K562 (cell line): Measurements from ENCODE around the gene CYP2B6. TPM values are rescaled to one million over a fixed set of nuclear protein-coding genes. Genes with fewer than 3 reads are reported as not detected.

Experiments used
- ATAC-seq: fragments of 200-7000 bp; cut with Tn5 transposase; 3 replicates; pipeline ENCODE4 v1.9.1; 2020; ENCODE audit warnings: moderate library complexity
- BruUV-seq: library from RNA; stranded (reverse); fragments of 400-500 nt; replicated peaks from 2 replicates; lab custom pipeline; 2021; lab: Mats Ljungman, UMichigan
- CTCF ChIA-PET: fragments of 300-600 bp; formaldehyde crosslinking; extraction: SDS; loops from one replicate; lab custom pipeline; 2021; ENCODE audit warnings: low intra/inter-chr PET ratio; lab: Yijun Ruan, JAX
- POLR2A ChIA-PET: fragments of 300-600, 350-650 bp; sonication (Branson Sonifier 250); formaldehyde crosslinking; extraction: SDS; loops from one replicate; lab custom pipeline; 2021; ENCODE audit warnings: antibody characterized with exemption, inconsistent platforms; lab: Yijun Ruan, JAX
- DNase-seq, 4 experiments: peaks; one replicate each; pipeline versions ENCODE4 v3.0.0 to v3.0.0-alpha.2; 2011 to 2018; ENCODE audit warnings: low spot score in 3 of 4, mixed read lengths in 3 of 4; ENCODE audit errors: extremely low read depth in 1 of 4
- FAIRE-seq: peaks from 2 replicates; lab custom pipeline; 2011; peaks lifted over from hg19 to GRCh38; lab: Jason Lieb, UNC
- H2AFZ ChIP-seq: 2 replicates; pipeline ENCODE4 v1.6.0; 2011; ENCODE audit warnings: low read depth, low read length, control low read depth, inconsistent platforms
- H3K27ac ChIP-seq: fragments of 200-600 bp; 3 replicates; pipeline ENCODE4 v1.8.0; 2011; ENCODE audit warnings: low read depth, mild to moderate bottlenecking, control low read depth, inconsistent platforms, low read length, moderate library complexity, mixed read lengths; ENCODE audit errors: extremely low read depth
- H3K27me3 ChIP-seq, 2 experiments: fragments of 300-600 bp in 1 of 2; 2 replicates in 1 of 2; 3 replicates in 1 of 2; pipeline versions ENCODE4 v1.6.0 to v1.8.0; 2011; ENCODE audit warnings: inconsistent platforms in 2 of 2, low read length in 2 of 2, mild to moderate bottlenecking in 1 of 2, mixed read lengths in 1 of 2, moderate library complexity in 1 of 2; ENCODE audit not compliant: control insufficient read depth in 2 of 2, insufficient read depth in 2 of 2
- H3K36me3 ChIP-seq: fragments of 300-600 bp; 3 replicates; pipeline ENCODE4 v1.8.0; 2011; ENCODE audit warnings: mild to moderate bottlenecking, low read length, inconsistent platforms; ENCODE audit not compliant: control insufficient read depth, insufficient read depth
- H3K4me1 ChIP-seq, 2 experiments: fragments of 200-600 bp in 1 of 2; replicated peaks in 1 of 2; 2 replicates in 1 of 2; 3 replicates in 1 of 2; pipeline versions ENCODE4 v1.5.1 to v1.8.0; 2011; ENCODE audit warnings: inconsistent platforms in 2 of 2, low read length in 2 of 2, mild to moderate bottlenecking in 1 of 2, mixed read lengths in 1 of 2, moderate library complexity in 1 of 2; ENCODE audit not compliant: control insufficient read depth in 2 of 2, insufficient read depth in 2 of 2
- H3K4me2 ChIP-seq: 2 replicates; pipeline ENCODE4 v1.6.1; 2011; ENCODE audit warnings: low read length, control low read depth, inconsistent platforms, mixed read lengths; ENCODE audit not compliant: insufficient read depth
- H3K4me3 ChIP-seq: fragments of 200-600 bp; sonication (generic), shearing (Covaris generic); 2 replicates; pipeline ENCODE4 v1.5.1; 2016; ENCODE audit warnings: control low read depth, inconsistent platforms
- H3K79me2 ChIP-seq: fragments of 200-600 bp; 3 replicates; pipeline ENCODE4 v1.8.0; 2011; ENCODE audit warnings: low read length, inconsistent platforms; ENCODE audit not compliant: control insufficient read depth, insufficient read depth
- H3K9ac ChIP-seq, 2 experiments: 2 replicates each; pipeline versions ENCODE4 v1.6.0 to v1.6.1; 2011; ENCODE audit warnings: low read depth in 2 of 2, low read length in 2 of 2, control low read depth in 1 of 2, inconsistent platforms in 1 of 2, mild to moderate bottlenecking in 1 of 2, mixed read lengths in 1 of 2; ENCODE audit not compliant: insufficient read depth in 1 of 2
- H3K9me1 ChIP-seq: one replicate; pipeline ENCODE4 v1.6.0; 2011; ENCODE audit warnings: inconsistent platforms, mild to moderate bottlenecking, low read length, moderate library complexity; ENCODE audit not compliant: control insufficient read depth, insufficient read depth
- H3K9me3 ChIP-seq: replicated peaks from 2 replicates; pipeline ENCODE4 v1.5.1; 2011; ENCODE audit warnings: low read depth, low read length, inconsistent platforms; ENCODE audit not compliant: control insufficient read depth, insufficient read depth
- H4K20me1 ChIP-seq: replicated peaks from 2 replicates; pipeline ENCODE4 v1.6.1; 2011; ENCODE audit warnings: low read length, inconsistent platforms, mixed read lengths; ENCODE audit not compliant: control insufficient read depth, insufficient read depth
- ARNT ChIP-seq, 2 experiments: fragments of 450-650 bp; IDR thresholded peaks; 2 replicates each; pipeline ENCODE4 v1.6.1; 2016; ENCODE audit warnings: mild to moderate bottlenecking in 1 of 2
- CBX3 ChIP-seq, 2 experiments: IDR thresholded peaks; 1 replicate in 1 of 2; 2 replicates in 1 of 2; pipeline ENCODE4 v1.6.1; 2012; ENCODE audit warnings: inconsistent platforms in 2 of 2, low read length in 2 of 2, borderline replicate concordance in 1 of 2, control low read depth in 1 of 2
- ETV1 ChIP-seq: fragments of 450-650 bp; conservative IDR thresholded peaks from 2 replicates; pipeline ENCODE4 v1.6.1; 2016; ENCODE audit warnings: missing genetic modification characterization, control low read depth, low read depth, missing compliant biosample characterization
- HSF4 ChIP-seq: fragments of 250-450 bp; sonication (Bioruptor Pico); IDR thresholded peaks from 2 replicates; pipeline ENCODE4 v2.1.2; 2022; ENCODE audit warnings: mild to moderate bottlenecking, moderate library complexity, borderline replicate concordance
- ID3 ChIP-seq, 2 experiments: fragments of 250-450 bp in 1 of 2; fragments of 450-650 bp in 1 of 2; sonication (Bioruptor Pico) in 1 of 2; IDR thresholded peaks; 2 replicates each; pipeline versions ENCODE4 v1.6.1 to v1.8.0; 2016 to 2021; ENCODE audit warnings: mild to moderate bottlenecking in 2 of 2, moderate library complexity in 2 of 2, missing compliant biosample characterization in 1 of 2, missing genetic modification characterization in 1 of 2
- SAFB2 ChIP-seq: fragments of 200-400 bp; formaldehyde crosslinking; IDR thresholded peaks from 2 replicates; pipeline ENCODE4 v1.6.1; 2018; ENCODE audit warnings: borderline replicate concordance, low read length, low read depth, moderate library complexity; ENCODE audit not compliant: severe bottlenecking
- SUPT5H ChIP-seq: fragments of 450-650 bp; IDR thresholded peaks from 2 replicates; pipeline ENCODE4 v1.6.1; 2016
- TAF1 ChIP-seq: IDR thresholded peaks from 2 replicates; pipeline ENCODE4 v1.6.1; 2011; ENCODE audit warnings: mild to moderate bottlenecking, low read length, moderate library complexity; ENCODE audit not compliant: insufficient read depth, control insufficient read depth, severe bottlenecking; ENCODE audit errors: extremely low read depth
- TCFL5 ChIP-seq: fragments of 250-450 bp; sonication (Bioruptor Pico); conservative IDR thresholded peaks from 2 replicates; pipeline ENCODE4 v1.6.1; 2021; ENCODE audit warnings: mild to moderate bottlenecking, moderate library complexity, matching md5 sums
- TRIM28 ChIP-seq: fragments of 450-650 bp; IDR thresholded peaks from 2 replicates; pipeline ENCODE4 v1.6.1; 2017
- ZNF174 ChIP-seq: fragments of 250-450 bp; sonication (Bioruptor Pico); IDR thresholded peaks from 2 replicates; pipeline ENCODE4 v1.4.0; 2020; ENCODE audit warnings: mild to moderate bottlenecking
- ZNF347 ChIP-seq: fragments of 450-650 bp; formaldehyde crosslinking; IDR thresholded peaks from 2 replicates; pipeline ENCODE4 v1.4.0; 2020; ENCODE audit warnings: low read depth, mild to moderate bottlenecking, moderate library complexity
- ZNF740 ChIP-seq, 3 experiments: fragments of 200-800 bp in 1 of 3; sonication (Bioruptor generic) in 1 of 3; sonication (generic) in 1 of 3; formaldehyde crosslinking in 1 of 3; IDR thresholded peaks; 2 replicates each; pipeline versions ENCODE4 v1.6.1 to v1.8.0; 2016 to 2022; ENCODE audit warnings: mild to moderate bottlenecking in 2 of 3, missing compliant biosample characterization in 2 of 3, missing genetic modification characterization in 2 of 3, missing genetic modification reagents in 1 of 3
- WGBS: fragments of 100-300 bp; shearing (Covaris generic); methylation state at CpG from one replicate; pipeline ENCODE4 v1.1.6; 2016; ENCODE audit warnings: low coverage, mixed read lengths; ENCODE audit not compliant: insufficient coverage; ENCODE audit errors: missing lambda C conversion rate; 5-methylcytosine and 5-hydroxymethylcytosine counted together
- in situ Hi-C: fragments of 300-500 bp; cut with MboI; formaldehyde crosslinking; loops from 4 replicates; pipeline ENCODE4 v1.15.0; 2018; ENCODE audit warnings: inconsistent platforms, mixed read lengths
- intact Hi-C: fragments of 100-400 bp; cut with micrococcal nuclease; formaldehyde crosslinking; loops from 2 replicates; pipeline ENCODE4 v1.14.2; 2022
- polyA plus RNA-seq, 8 experiments: library from polyadenylated mRNA; depleted of rRNA in 4 of 8; stranded (reverse) in 5 of 8; unstranded in 3 of 8; fragments of >200 nt; fragmentation: Nextera tagmentation in 2 of 8; fragmentation: Illumina TruSeq in 1 of 8; extraction: Ambion mirVana in 2 of 8; extraction: Trizol in 1 of 8; gene quantifications; 2 replicates each; pipeline versions ENCODE4 v1.2.1 to v1.2.3, GENCODE V29; 2011 to 2014; ENCODE audit warnings: inconsistent platforms in 1 of 8, missing spikeins in 1 of 8
- total RNA-seq, 7 experiments: library from RNA; depleted of rRNA in 6 of 7; stranded (reverse); fragments of >200 nt in 6 of 7; fragmentation: Illumina TruSeq in 2 of 7; extraction: Trizol in 2 of 7; gene quantifications; 2 replicates each; pipeline versions ENCODE4 v1.2.1 to v1.2.3, GENCODE V29; 2011 to 2021; ENCODE audit warnings: low replicate concordance in 1 of 7
- TF ChIP-seq, protein P1 (sequence below): fragments of 450-650 bp; IDR thresholded peaks from 2 replicates; pipeline ENCODE4 v1.6.1; 2017; ENCODE audit warnings: antibody characterized with exemption, mild to moderate bottlenecking
- TF ChIP-seq, protein P2 (sequence below): fragments of 450-650 bp; formaldehyde crosslinking; IDR thresholded peaks from 2 replicates; pipeline ENCODE4 v1.4.0; 2020; ENCODE audit warnings: mild to moderate bottlenecking

Gene CYP2B6
- total and polyA plus RNA-seq, 9 of the 15 experiments (the other 6 are each of a cell fraction or from before 2014, with no cell fraction given): 0.04 TPM; not detected in 8

DNA sequence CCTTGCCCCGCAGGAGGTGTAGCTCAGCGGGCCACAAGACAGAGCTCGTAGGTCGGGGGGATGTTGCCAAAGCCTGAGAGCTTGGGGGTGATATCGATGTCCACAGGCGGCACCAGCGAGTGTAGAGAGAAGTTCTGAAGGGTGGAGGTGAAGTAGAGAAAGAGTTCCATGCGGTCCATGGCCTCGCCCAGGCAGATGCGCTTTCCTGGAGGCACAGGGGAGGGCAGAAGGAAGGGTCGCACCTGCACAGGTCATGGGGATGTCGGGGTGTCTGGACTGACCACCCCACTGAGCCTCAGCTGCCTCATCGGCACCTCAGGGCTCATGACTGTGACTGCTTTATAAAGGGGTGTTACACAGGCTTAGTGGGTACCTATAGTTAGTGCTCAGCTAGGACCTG is 59.3 kb downstream of the CYP2B6 start:
- H3K9me1 ChIP-seq: no peaks in the 10 kb centered on the region
- H4K20me1 ChIP-seq: no peaks in the 10 kb centered on the region
- intact Hi-C loops: no loop called here
- POLR2A ChIA-PET: interaction anchor here (0.8 kb wide), 1 partner anchor 10 kb away, joined by 4 read pairs; no protein-coding TSS in a partner anchor
- H3K4me3 ChIP-seq: no peak overlapping the region
- FAIRE-seq (no peak), ATAC-seq (no peak)
- in situ Hi-C loops: no loop called here
- H3K9ac ChIP-seq: no peak overlapping the region
- H3K4me1 ChIP-seq: no peaks in the 10 kb centered on the region
- no peaks in the 10 kb centered on the region for H3K9me3 ChIP-seq
- H3K36me3 ChIP-seq: no peaks in the 10 kb centered on the region
- no peaks in the 10 kb centered on the region for H3K79me2 ChIP-seq
- BruUV-seq: no TSS peak
- H3K27me3 ChIP-seq: peaks cover 0 to 40% of the 10 kb centered on the region in 2 experiments; a peak in 4 of 5 replicates
- no peak overlapping the region for H3K27ac ChIP-seq
- no peak overlapping the region for H3K4me2 ChIP-seq
- TF ChIP-seq CBX3 (IDR thresholded peaks at IDR 0.05; ENCODE audit: borderline replicate concordance in 1 of 2, low read length in 2 of 2) (no peak), ZNF347 (CRISPR knock-in tag) (no peak), ID3 (CRISPR knock-in tag; IDR thresholded peaks at IDR 0.05) (no peak), ID3 (tag; IDR thresholded peaks at IDR 0.05) (no peak), TAF1 (no peak), TCFL5 (CRISPR knock-in tag) (no peak), ZNF740 (CRISPR knock-in tag; IDR thresholded peaks at IDR 0.05) (no peak), ZNF740 (tag; IDR thresholded peaks at IDR 0.05) (no peak), SAFB2 (no peak), ETV1 (tag) (no peak), HSF4 (CRISPR knock-in tag) (no peak), ARNT (IDR thresholded peaks at IDR 0.05) (no peak), ZNF174 (CRISPR knock-in tag) (no peak), SUPT5H (no peak), TRIM28 (no peak)
- TF ChIP-seq, protein P1, sequence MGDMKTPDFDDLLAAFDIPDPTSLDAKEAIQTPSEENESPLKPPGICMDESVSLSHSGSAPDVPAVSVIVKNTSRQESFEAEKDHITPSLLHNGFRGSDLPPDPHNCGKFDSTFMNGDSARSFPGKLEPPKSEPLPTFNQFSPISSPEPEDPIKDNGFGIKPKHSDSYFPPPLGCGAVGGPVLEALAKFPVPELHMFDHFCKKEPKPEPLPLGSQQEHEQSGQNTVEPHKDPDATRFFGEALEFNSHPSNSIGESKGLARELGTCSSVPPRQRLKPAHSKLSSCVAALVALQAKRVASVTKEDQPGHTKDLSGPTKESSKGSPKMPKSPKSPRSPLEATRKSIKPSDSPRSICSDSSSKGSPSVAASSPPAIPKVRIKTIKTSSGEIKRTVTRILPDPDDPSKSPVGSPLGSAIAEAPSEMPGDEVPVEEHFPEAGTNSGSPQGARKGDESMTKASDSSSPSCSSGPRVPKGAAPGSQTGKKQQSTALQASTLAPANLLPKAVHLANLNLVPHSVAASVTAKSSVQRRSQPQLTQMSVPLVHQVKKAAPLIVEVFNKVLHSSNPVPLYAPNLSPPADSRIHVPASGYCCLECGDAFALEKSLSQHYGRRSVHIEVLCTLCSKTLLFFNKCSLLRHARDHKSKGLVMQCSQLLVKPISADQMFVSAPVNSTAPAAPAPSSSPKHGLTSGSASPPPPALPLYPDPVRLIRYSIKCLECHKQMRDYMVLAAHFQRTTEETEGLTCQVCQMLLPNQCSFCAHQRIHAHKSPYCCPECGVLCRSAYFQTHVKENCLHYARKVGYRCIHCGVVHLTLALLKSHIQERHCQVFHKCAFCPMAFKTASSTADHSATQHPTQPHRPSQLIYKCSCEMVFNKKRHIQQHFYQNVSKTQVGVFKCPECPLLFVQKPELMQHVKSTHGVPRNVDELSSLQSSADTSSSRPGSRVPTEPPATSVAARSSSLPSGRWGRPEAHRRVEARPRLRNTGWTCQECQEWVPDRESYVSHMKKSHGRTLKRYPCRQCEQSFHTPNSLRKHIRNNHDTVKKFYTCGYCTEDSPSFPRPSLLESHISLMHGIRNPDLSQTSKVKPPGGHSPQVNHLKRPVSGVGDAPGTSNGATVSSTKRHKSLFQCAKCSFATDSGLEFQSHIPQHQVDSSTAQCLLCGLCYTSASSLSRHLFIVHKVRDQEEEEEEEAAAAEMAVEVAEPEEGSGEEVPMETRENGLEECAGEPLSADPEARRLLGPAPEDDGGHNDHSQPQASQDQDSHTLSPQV: no peak
- TF ChIP-seq, protein P2, sequence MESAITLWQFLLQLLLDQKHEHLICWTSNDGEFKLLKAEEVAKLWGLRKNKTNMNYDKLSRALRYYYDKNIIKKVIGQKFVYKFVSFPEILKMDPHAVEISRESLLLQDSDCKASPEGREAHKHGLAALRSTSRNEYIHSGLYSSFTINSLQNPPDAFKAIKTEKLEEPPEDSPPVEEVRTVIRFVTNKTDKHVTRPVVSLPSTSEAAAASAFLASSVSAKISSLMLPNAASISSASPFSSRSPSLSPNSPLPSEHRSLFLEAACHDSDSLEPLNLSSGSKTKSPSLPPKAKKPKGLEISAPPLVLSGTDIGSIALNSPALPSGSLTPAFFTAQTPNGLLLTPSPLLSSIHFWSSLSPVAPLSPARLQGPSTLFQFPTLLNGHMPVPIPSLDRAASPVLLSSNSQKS: no peak
- TF ChIP-seq, all 486 proteins: peak for 0
- H2AFZ ChIP-seq: no peak overlapping the region
- DNase-seq: no peak
- under 1% methylated on average over 11 of the region's 13 CpGs for WGBS
- CTCF ChIA-PET: no interaction called here
